DND-41 (cell line): Measurements from ENCODE around the gene INPP5J.
"Not testable (repeated sequence)": the region's sequence is repeated elsewhere in the genome, so short reads cannot be mapped to it uniquely, and the experiment has no call there.

Experiments used
- CTCF ChIP-seq: IDR thresholded peaks from 2 replicates; pipeline ENCODE4 v1.5.1; 2012; ENCODE audit warnings: borderline replicate concordance, low read length, moderate library complexity, mild to moderate bottlenecking; ENCODE audit not compliant: poor library complexity, severe bottlenecking; ENCODE audit errors: extremely low read depth
- EZH2 ChIP-seq: IDR thresholded peaks from 3 replicates; pipeline ENCODE4 v1.6.1; 2012; ENCODE audit warnings: borderline replicate concordance, low read depth, mild to moderate bottlenecking, moderate library complexity, low read length, inconsistent platforms; ENCODE audit not compliant: severe bottlenecking

- not testable (repeated sequence) for TF ChIP-seq CTCF, EZH2
These were observed 10.1 kb upstream of the INPP5J start for GRCh38 chr22:31112547-31113091.
